ENCODE measurements around the gene ISCU.

Gene ISCU

GRCh38 chr12:108612788-108613282 lies 50.4 kb downstream of the ISCU start:
- H3K4me3 ChIP-seq (ENCODE audit: low read depth, low read length), result no peak overlapping the region
- in situ Hi-C loops (cut with HindIII; ENCODE audit: low sequenced_read_pairs), result no loop called here
- no peak for TF ChIP-seq CTCF (IDR thresholded peaks at IDR 0.05; ENCODE audit: low read depth, low read length)
- DNase-seq (ENCODE audit: low read depth, low spot score), result no peak

GRCh38 chr12:108613548-108613947 lies 51.2 kb downstream of the ISCU start:
- no peak overlapping the region for H3K4me3 ChIP-seq (ENCODE audit: low read depth, low read length)
- no peak for DNase-seq (ENCODE audit: low read depth, low spot score)
- TF ChIP-seq CTCF (IDR thresholded peaks at IDR 0.05; ENCODE audit: low read depth, low read length), result no peak
- in situ Hi-C loops (cut with HindIII; ENCODE audit: low sequenced_read_pairs), result no loop called here

- DNase-seq (ENCODE audit: low read depth, low spot score), result no peak
- in situ Hi-C loops (cut with HindIII; ENCODE audit: low sequenced_read_pairs), result no loop called here
- no peak for TF ChIP-seq CTCF (IDR thresholded peaks at IDR 0.05; ENCODE audit: low read depth, low read length)
- no peak overlapping the region for H3K4me3 ChIP-seq (ENCODE audit: low read depth, low read length)
These were observed 51.6 kb downstream of the ISCU start for GRCh38 chr12:108614041-108614440.

GRCh38 chr12:108614639-108615038 lies 52.2 kb downstream of the ISCU start:
- TF ChIP-seq CTCF (IDR thresholded peaks at IDR 0.05; ENCODE audit: low read depth, low read length), result no peak
- no peak for DNase-seq (ENCODE audit: low read depth, low spot score)
- H3K4me3 ChIP-seq (ENCODE audit: low read depth, low read length), result no peak overlapping the region
- in situ Hi-C loops (cut with HindIII; ENCODE audit: low sequenced_read_pairs), result no loop called here

- in situ Hi-C loops (cut with HindIII; ENCODE audit: low sequenced_read_pairs), result no loop called here
- no peak for TF ChIP-seq CTCF (IDR thresholded peaks at IDR 0.05; ENCODE audit: low read depth, low read length)
- no peak overlapping the region for H3K4me3 ChIP-seq (ENCODE audit: low read depth, low read length)
- DNase-seq (ENCODE audit: low read depth, low spot score), result no peak
These were observed 53.5 kb downstream of the ISCU start for GRCh38 chr12:108615918-108616317.

- in situ Hi-C loops (cut with HindIII; ENCODE audit: low sequenced_read_pairs), result no loop called here
- TF ChIP-seq CTCF (IDR thresholded peaks at IDR 0.05; ENCODE audit: low read depth, low read length), result no peak
- no peak for DNase-seq (ENCODE audit: low read depth, low spot score)
- no peak overlapping the region for H3K4me3 ChIP-seq (ENCODE audit: low read depth, low read length)
These were observed 54.0 kb downstream of the ISCU start for GRCh38 chr12:108616359-108616758.
